GM15510 (cell line): ENCODE data around the gene METTL26.
A peak's percentile ranks its signal among the peaks of the same experiment; 100 is the strongest.

Experiments used
- POLR2A ChIP-seq: IDR thresholded peaks from 3 replicates; pipeline ENCODE4 v1.6.1; 2011; ENCODE audit warnings: borderline replicate concordance; ENCODE audit not compliant: insufficient read length; ENCODE audit errors: extremely low read depth

Gene METTL26

GRCh38 chr16:668519-669171, 32.5 kb upstream of the METTL26 start:
- TF ChIP-seq POLR2A = no peak

GRCh38 chr16:667780-668518, 31.8 kb upstream of the METTL26 start, which contains the start of gene RHOT2:
Gene RHOT2, plus strand, starts transcription at chr16:668132. Its CDS starts 68 bp downstream, at chr16:668200.
- peak; percentile 95 for TF ChIP-seq POLR2A

GRCh38 chr16:667113-667779, 31.1 kb upstream of the METTL26 start:
- TF ChIP-seq POLR2A = no peak

GRCh38 chr16:666572-666971, 30.5 kb upstream of the METTL26 start:
- TF ChIP-seq POLR2A = no peak

- no peak for TF ChIP-seq POLR2A
Measured at GRCh38 chr16:662597-662996, 26.5 kb upstream of the METTL26 start.

- no peak for TF ChIP-seq POLR2A
Measured at GRCh38 chr16:662095-662494, 26.0 kb upstream of the METTL26 start.

- TF ChIP-seq POLR2A = no peak
Measured at GRCh38 chr16:661184-661821, 25.2 kb upstream of the METTL26 start.

GRCh38 chr16:660459-661183, 24.5 kb upstream of the METTL26 start:
- peak; percentile 30 for TF ChIP-seq POLR2A

GRCh38 chr16:660132-660458, 24.0 kb upstream of the METTL26 start:
- no peak for TF ChIP-seq POLR2A

GRCh38 chr16:659618-660017, 23.5 kb upstream of the METTL26 start:
- TF ChIP-seq POLR2A = no peak

- TF ChIP-seq POLR2A = no peak
Measured at GRCh38 chr16:658679-659571, 22.8 kb upstream of the METTL26 start.

GRCh38 chr16:657487-657886, 21.4 kb upstream of the METTL26 start:
- no peak for TF ChIP-seq POLR2A

- TF ChIP-seq POLR2A = no peak
Measured at GRCh38 chr16:654034-654433, 17.9 kb upstream of the METTL26 start.

GRCh38 chr16:652454-653305, 16.6 kb upstream of the METTL26 start:
- no peak for TF ChIP-seq POLR2A

GRCh38 chr16:651844-652243, 15.7 kb upstream of the METTL26 start:
- TF ChIP-seq POLR2A = no peak
